ENCODE results near the gene RHOH. TPM values are rescaled to one million over a fixed set of nuclear protein-coding genes. Genes with fewer than 3 reads are reported as not detected.

RHOH gene
- polyA plus RNA-seq, 2 of the 4 experiments (the other 2 are of a cell fraction), result 0.08 to 0.26 TPM

DNA sequence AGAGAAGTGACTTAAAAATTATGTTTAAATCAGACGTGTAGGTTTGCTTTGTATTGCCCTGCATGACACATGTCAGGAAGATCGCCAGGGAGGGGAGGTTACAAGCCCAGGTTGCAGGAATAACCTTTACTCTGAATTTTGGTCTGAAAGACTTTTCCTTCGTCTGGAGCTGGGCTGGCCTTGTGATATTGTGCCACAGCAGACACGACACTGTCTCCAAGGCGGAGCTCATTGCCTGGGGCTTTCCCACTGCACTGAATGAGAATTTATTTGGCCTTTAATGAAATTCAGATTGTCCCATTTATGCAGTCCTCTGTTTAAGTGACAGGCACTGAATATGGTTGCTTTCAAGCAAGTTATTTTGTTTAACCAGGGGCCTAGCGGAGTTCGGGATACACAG is 45.1 kb downstream of the RHOH start:
- TF ChIP-seq ZC3H11A (IDR thresholded peaks at IDR 0.05) (no peak), FOSB (CRISPR knock-in tag; IDR thresholded peaks at IDR 0.05) (no peak), CEBPB (IDR thresholded peaks at IDR 0.05) (no peak), RARB (CRISPR knock-in tag; IDR thresholded peaks at IDR 0.05) (no peak)
- TF ChIP-seq, protein P1, sequence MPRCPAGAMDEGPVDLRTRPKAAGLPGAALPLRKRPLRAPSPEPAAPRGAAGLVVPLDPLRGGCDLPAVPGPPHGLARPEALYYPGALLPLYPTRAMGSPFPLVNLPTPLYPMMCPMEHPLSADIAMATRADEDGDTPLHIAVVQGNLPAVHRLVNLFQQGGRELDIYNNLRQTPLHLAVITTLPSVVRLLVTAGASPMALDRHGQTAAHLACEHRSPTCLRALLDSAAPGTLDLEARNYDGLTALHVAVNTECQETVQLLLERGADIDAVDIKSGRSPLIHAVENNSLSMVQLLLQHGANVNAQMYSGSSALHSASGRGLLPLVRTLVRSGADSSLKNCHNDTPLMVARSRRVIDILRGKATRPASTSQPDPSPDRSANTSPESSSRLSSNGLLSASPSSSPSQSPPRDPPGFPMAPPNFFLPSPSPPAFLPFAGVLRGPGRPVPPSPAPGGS (IDR thresholded peaks at IDR 0.05), result no peak
- CTCF ChIA-PET, result no interaction called here
- ATAC-seq (no peak), DNase-seq (ENCODE audit: low read depth in 1 of 2, low spot score in 1 of 2) (no peak), FAIRE-seq (no peak)
- no peak overlapping the region for H3K4me3 ChIP-seq
- H3K4me1 ChIP-seq, result peaks cover 6% of the 10 kb centered on the region; the same call in 2 of the 3 replicates
- WGBS (ENCODE audit: missing lambda C conversion rate), result 71% methylated on average over 7 of the region's 7 CpGs
- no peak overlapping the region for H3K4me2 ChIP-seq
- POLR2A ChIA-PET, result no interaction called here
- peak overlapping the region in 1 of 2 experiments; percentile 21; a peak in 1 of 6 replicates for H3K27ac ChIP-seq
- no peaks in the 10 kb centered on the region for H3K9me3 ChIP-seq

DNA sequence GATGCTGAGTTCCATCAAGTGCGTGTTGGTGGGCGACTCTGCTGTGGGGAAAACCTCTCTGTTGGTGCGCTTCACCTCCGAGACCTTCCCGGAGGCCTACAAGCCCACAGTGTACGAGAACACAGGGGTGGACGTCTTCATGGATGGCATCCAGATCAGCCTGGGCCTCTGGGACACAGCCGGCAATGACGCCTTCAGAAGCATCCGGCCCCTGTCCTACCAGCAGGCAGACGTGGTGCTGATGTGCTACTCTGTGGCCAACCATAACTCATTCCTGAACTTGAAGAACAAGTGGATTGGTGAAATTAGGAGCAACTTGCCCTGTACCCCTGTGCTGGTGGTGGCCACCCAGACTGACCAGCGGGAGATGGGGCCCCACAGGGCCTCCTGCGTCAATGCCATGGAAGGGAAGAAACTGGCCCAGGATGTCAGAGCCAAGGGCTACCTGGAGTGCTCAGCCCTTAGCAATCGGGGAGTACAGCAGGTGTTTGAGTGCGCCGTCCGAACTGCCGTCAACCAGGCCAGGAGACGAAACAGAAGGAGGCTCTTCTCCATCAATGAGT is 46.6 kb downstream of the RHOH start:
- WGBS (ENCODE audit: missing lambda C conversion rate), result 94% methylated on average over 14 of the region's 19 CpGs
- DNase-seq (ENCODE audit: low read depth in 1 of 2, low spot score in 1 of 2), result no peak
- peaks cover 6% of the 10 kb centered on the region; the same call in 2 of the 3 replicates for H3K4me1 ChIP-seq
- no peak for ATAC-seq
- POLR2A ChIA-PET, result no interaction called here
- CTCF ChIA-PET, result no interaction called here
- no peak overlapping the region for H3K4me2 ChIP-seq
- H3K4me3 ChIP-seq, result no peak overlapping the region
- H3K27ac ChIP-seq, result no peak overlapping the region
- TF ChIP-seq CBX2 (IDR thresholded peaks at IDR 0.05; ENCODE audit: borderline replicate concordance, low read depth) (no peak), PHF8 (IDR thresholded peaks at IDR 0.05; ENCODE audit: borderline replicate concordance, low read depth) (no peak), ZSCAN20 (CRISPR knock-in tag; IDR thresholded peaks at IDR 0.05) (no peak), MYC (IDR thresholded peaks at IDR 0.05; ENCODE audit: borderline replicate concordance, low read length) (no peak), CHD4 (IDR thresholded peaks at IDR 0.05; ENCODE audit: borderline replicate concordance) (no peak), HDAC2 (IDR thresholded peaks at IDR 0.05) (no peak), KDM1A (IDR thresholded peaks at IDR 0.05; ENCODE audit: low read depth) (no peak), TP53 (CRISPR knock-in tag; IDR thresholded peaks at IDR 0.05) (no peak), HOXA7 (CRISPR knock-in tag; IDR thresholded peaks at IDR 0.05) (no peak), BHLHE40 (IDR thresholded peaks at IDR 0.05; ENCODE audit: low read depth, low read length) (no peak)
- TF ChIP-seq, protein P2, sequence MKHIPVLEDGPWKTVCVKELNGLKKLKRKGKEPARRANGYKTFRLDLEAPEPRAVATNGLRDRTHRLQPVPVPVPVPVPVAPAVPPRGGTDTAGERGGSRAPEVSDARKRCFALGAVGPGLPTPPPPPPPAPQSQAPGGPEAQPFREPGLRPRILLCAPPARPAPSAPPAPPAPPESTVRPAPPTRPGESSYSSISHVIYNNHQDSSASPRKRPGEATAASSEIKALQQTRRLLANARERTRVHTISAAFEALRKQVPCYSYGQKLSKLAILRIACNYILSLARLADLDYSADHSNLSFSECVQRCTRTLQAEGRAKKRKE (CRISPR knock-in tag; IDR thresholded peaks at IDR 0.05; ENCODE audit: low read depth), result no peak
- TF ChIP-seq, protein P3, sequence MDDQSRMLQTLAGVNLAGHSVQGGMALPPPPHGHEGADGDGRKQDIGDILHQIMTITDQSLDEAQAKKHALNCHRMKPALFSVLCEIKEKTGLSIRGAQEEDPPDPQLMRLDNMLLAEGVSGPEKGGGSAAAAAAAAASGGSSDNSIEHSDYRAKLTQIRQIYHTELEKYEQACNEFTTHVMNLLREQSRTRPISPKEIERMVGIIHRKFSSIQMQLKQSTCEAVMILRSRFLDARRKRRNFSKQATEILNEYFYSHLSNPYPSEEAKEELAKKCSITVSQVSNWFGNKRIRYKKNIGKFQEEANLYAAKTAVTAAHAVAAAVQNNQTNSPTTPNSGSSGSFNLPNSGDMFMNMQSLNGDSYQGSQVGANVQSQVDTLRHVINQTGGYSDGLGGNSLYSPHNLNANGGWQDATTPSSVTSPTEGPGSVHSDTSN (IDR thresholded peaks at IDR 0.05), result no peak
- TF ChIP-seq, protein P1 (IDR thresholded peaks at IDR 0.05), result no peak
- TF ChIP-seq, protein P4, sequence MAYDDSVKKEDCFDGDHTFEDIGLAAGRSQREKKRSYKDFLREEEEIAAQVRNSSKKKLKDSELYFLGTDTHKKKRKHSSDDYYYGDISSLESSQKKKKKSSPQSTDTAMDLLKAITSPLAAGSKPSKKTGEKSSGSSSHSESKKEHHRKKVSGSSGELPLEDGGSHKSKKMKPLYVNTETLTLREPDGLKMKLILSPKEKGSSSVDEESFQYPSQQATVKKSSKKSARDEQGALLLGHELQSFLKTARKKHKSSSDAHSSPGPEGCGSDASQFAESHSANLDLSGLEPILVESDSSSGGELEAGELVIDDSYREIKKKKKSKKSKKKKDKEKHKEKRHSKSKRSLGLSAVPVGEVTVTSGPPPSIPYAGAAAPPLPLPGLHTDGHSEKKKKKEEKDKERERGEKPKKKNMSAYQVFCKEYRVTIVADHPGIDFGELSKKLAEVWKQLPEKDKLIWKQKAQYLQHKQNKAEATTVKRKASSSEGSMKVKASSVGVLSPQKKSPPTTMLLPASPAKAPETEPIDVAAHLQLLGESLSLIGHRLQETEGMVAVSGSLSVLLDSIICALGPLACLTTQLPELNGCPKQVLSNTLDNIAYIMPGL (CRISPR knock-in tag; IDR thresholded peaks at IDR 0.05; ENCODE audit: borderline replicate concordance), result no peak
- TF ChIP-seq, protein P5, sequence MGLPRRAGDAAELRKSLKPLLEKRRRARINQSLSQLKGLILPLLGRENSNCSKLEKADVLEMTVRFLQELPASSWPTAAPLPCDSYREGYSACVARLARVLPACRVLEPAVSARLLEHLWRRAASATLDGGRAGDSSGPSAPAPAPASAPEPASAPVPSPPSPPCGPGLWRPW (IDR thresholded peaks at IDR 0.05), result no peak
- H3K9me3 ChIP-seq, result no peaks in the 10 kb centered on the region
- FAIRE-seq, result no peak

Measured in A549 (cell line).